OCI-LY7 (cell line): ENCODE data around the gene MAST2.
"Not testable (repeated sequence)": the region's sequence is repeated elsewhere in the genome, so short reads cannot be mapped to it uniquely, and the experiment has no call there.

Experiments used
- EZH2phosphoT487 ChIP-seq: fragments of 200-600 bp; sonication (generic); IDR thresholded peaks from 2 replicates; pipeline ENCODE4 v1.6.1; 2018; ENCODE audit warnings: low read depth, borderline replicate concordance, mild to moderate bottlenecking, mixed run types, antibody characterized with exemption, low read length, moderate library complexity, mixed read lengths
- TF ChIP-seq, protein P1 (sequence below): fragments of 200-600 bp; sonication (generic); conservative IDR thresholded peaks from 2 replicates; pipeline ENCODE4 v1.5.1; 2014; ENCODE audit warnings: mild to moderate bottlenecking, antibody characterized with exemption, low read length, moderate library complexity, mixed read lengths

DNA sequence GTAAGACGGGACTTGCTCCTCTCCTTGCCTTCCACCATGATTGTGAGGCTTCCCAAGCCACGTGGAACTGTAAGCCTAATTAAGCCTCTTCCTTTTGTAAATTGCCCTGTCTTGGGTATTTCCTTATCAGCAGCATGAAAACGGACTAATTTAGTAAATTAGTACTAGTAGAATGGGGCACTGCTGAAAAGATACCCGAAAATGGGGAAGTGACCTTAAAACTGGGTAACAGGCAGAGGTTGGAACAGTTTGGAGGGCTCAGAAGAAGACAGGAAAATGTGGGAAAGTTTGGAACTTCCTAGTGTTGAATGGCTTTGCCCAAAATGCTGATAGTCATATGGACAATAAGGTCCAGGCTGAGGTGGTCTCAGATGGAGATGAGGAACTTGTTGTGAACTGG is 253.8 kb downstream of the MAST2 start:
- not testable (repeated sequence) for TF ChIP-seq EZH2phosphoT487
- TF ChIP-seq, protein P1, sequence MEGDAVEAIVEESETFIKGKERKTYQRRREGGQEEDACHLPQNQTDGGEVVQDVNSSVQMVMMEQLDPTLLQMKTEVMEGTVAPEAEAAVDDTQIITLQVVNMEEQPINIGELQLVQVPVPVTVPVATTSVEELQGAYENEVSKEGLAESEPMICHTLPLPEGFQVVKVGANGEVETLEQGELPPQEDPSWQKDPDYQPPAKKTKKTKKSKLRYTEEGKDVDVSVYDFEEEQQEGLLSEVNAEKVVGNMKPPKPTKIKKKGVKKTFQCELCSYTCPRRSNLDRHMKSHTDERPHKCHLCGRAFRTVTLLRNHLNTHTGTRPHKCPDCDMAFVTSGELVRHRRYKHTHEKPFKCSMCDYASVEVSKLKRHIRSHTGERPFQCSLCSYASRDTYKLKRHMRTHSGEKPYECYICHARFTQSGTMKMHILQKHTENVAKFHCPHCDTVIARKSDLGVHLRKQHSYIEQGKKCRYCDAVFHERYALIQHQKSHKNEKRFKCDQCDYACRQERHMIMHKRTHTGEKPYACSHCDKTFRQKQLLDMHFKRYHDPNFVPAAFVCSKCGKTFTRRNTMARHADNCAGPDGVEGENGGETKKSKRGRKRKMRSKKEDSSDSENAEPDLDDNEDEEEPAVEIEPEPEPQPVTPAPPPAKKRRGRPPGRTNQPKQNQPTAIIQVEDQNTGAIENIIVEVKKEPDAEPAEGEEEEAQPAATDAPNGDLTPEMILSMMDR, result not testable (repeated sequence)
